GM12891 (cell line): Measurements from ENCODE around the gene MICALL2. TPM values are rescaled to one million over a fixed set of nuclear protein-coding genes. Genes with fewer than 3 reads are reported as not detected.

ENCODE experiments used
- DNase-seq: peaks from one replicate; pipeline ENCODE4 v3.0.0; 2011; ENCODE audit warnings: low spot score; ENCODE audit not compliant: insufficient read length
- FAIRE-seq: peaks from 2 replicates; lab custom pipeline; 2011; peaks lifted over from hg19 to GRCh38; lab: Jason Lieb, UNC
- PAX5 ChIP-seq: IDR thresholded peaks from 2 replicates; pipeline ENCODE4 v1.6.1; 2011; ENCODE audit warnings: low read length, moderate library complexity, mild to moderate bottlenecking; ENCODE audit not compliant: insufficient read depth, severe bottlenecking
- POLR2A ChIP-seq: IDR thresholded peaks from 2 replicates; pipeline ENCODE4 v1.6.1; 2011; ENCODE audit warnings: low read depth, low read length, control low read depth
- POLR2AphosphoS5 ChIP-seq: IDR thresholded peaks from 2 replicates; pipeline ENCODE4 v1.6.1; 2011; ENCODE audit warnings: low read depth, low read length, control low read depth
- POU2F2 ChIP-seq: IDR thresholded peaks from 2 replicates; pipeline ENCODE4 v1.6.1; 2011; ENCODE audit warnings: low read depth, mild to moderate bottlenecking, control low read depth, low read length, moderate library complexity
- SPI1 ChIP-seq: IDR thresholded peaks from 2 replicates; pipeline ENCODE4 v1.6.1; 2011; ENCODE audit warnings: low read depth, low read length, control low read depth
- TAF1 ChIP-seq: IDR thresholded peaks from 2 replicates; pipeline ENCODE4 v1.6.1; 2011; ENCODE audit warnings: low read depth, low read length, control low read depth
- polyA plus RNA-seq: library from polyadenylated mRNA; unstranded; fragments of >200 nt; gene quantifications from one replicate; pipeline ENCODE4 v1.2.1, GENCODE V29; 2012; ENCODE audit warnings: low read depth, missing spikeins, inconsistent platforms; ENCODE audit not compliant: missing spikeins

Gene MICALL2
- polyA plus RNA-seq, result 1.2 TPM

DNA sequence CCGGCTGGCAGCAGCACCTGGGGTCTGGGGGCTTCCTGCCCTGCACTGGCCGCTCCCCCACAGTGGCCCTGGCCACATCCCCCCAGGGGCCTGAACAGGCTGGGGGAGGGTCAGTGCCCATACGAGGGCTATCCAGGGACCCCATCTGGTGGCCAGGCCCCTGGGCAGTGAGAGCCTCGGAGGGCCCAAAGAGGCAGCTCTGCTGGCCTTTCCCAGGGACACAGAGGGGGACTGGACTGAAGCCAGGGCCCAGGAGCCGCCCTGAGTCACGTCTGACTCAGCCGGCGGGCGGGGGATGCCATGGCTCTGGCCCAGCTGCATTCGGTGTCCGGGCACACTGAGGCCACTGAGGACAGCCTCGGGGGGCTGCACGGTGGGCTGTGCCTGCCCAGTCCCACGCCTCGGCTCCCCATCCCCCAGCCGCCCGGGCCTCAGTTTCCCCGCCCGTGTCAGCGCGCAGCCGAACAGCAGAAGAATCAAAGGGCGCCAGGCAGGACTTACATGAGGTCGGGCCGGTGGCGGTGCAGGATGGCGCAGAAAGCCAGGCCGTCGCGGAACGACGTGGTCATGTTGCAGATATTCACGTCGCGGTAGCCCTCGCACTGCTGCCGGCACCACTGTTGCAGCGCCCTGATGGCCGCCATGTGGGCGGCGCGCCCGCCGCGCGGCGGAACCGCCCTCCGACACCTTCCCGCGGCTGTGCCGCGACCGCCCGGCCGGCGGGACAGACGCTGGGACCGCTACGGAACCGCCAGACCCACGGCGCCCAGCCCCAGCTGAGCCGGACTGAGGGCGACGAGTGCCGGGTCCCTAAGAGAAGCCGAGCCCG lies at the start of gene MICALL2:
MICALL2 (minus strand) TSS at position 788 of the 829 bp plus-strand sequence; CDS start at position 644, 144 bp downstream.
- FAIRE-seq (no peak), DNase-seq (no peak)
- TF ChIP-seq PAX5 (no peak), TAF1 (no peak), SPI1 (no peak), POLR2AphosphoS5 (no peak), POLR2A (no peak), POU2F2 (no peak)

DNA sequence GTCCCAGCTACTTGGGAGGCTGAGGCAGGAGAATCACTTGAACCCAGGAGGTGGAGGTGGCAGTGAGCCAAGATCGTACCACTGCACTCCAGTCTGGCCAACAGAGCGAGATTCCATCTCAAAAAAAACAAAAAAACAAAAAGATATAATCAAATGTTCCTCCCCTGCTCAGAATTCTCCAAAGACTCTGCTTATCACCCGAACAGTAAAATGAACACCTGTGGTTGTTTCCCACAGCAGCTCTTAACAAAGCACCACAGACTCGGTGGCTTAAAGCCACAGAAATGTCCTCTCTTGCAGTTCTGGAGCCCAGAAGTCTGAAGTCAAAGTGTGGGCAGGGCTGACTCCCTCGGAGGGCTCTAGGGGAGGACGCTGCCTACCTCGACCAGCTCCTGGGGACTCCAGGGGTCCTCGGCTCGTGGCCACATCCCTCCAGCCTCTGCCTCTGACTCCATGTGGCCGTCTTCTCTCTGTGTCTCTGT lies 49.0 kb upstream of the MICALL2 start:
- TF ChIP-seq POLR2AphosphoS5 (no peak), PAX5 (no peak), POU2F2 (no peak), TAF1 (no peak), SPI1 (no peak), POLR2A (no peak)
- no peak for FAIRE-seq
- DNase-seq, result no peak

DNA sequence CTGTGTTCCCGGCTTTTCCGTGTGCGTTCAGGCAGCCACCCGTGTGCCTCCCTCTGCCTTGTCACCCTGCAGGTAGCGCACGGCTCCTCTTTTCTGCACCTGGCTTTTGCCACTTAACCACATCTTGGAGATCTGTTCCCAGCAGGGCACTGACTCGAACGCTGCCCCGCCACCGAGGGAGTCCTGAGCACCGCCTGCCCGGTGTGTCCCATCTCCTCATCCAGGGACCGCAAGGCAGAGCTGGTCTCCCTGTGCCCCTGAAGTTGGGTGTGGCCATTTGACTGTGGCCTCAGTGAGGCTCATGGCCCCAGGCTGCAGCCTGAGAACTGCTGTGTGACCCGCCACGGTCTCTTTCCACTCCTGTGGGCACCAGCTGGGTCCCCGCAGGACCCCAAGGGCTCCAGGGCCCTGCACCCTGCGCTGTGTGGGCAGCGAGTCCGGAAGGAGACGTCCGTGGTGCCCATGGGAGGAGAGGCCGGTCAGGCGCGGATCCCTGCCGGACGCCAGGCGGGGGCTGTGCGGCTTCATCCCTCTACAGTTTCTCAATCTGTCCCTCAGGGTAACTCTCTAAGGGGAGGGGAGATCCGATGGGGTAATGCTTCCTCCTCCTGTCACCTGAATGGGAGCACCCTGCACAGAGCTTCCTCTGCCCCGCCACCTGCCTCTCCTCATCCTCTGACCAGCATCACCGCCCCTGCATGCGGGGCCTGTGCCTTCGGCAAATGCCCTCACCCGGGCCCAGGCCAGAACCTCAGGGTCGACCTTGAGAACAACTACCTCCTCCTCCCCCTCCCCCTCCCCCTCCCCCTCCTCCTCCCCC lies 46.7 kb upstream of the MICALL2 start:
- TF ChIP-seq POU2F2 (no peak), POLR2AphosphoS5 (no peak), TAF1 (no peak), POLR2A (no peak), PAX5 (no peak), SPI1 (no peak)
- FAIRE-seq, result peak; percentile 66
- no peak for DNase-seq

DNA sequence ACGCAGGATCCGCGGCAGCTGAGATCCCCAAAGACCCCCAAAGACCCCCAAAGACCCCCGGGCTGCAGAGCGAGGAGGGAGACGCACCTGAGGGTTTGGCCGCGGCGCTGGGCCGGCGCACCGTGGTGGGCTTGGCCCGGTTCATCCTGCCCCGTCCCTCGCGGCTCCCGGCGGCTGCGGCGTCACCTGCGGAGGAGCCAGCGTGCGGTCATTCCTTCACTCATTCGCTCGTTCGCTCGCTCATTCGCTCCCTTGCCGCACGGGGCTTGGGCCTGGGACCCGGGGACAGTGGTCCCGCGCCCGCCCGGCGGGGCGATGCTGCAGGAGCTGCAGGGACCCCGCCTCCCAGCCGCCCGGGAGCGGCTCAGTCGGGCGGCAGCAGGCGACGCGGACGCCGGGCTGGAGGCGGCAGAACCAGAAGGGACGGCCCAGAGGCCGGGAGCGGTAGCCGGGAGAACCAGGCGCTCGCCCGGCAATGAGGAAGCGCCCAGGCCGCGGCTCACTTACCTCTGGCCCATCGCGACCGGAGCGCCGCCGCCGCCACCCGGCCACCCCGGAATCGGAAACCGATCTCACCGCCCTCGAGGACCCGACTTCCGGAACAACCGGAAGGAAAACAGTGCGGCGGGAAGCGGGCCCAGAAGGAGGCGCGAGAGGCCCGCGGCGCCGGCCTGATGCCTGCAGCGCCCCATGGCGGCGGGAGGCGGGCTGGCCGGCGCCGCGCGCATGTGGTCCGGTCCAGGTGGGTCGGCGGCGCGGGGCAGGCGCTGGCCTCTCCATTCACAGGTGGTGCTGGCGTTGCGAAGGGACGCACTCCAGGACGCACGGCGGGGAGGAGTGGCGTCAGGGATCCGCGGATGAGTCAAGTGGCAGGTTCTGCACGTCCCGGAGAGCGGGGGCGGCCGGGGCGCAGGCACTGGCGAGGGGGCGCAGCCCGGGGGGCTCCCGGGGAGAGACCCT lies 44.8 kb upstream of the MICALL2 start, which contains the start of gene INTS1:
INTS1 (minus strand) TSS at position 574 of the 960 bp plus-strand sequence; CDS start at position 145, 429 bp downstream.
- peak; percentile 91 for FAIRE-seq
- TF ChIP-seq POLR2A, result 0 out of 2 replicates have a peak, but pooled peaks have one; percentile 50
- peak; percentile 61 for TF ChIP-seq POLR2AphosphoS5
- no peak for TF ChIP-seq POU2F2
- peak; percentile 85 for TF ChIP-seq TAF1
- peak; percentile 49 for TF ChIP-seq PAX5
- no peak for TF ChIP-seq SPI1
- DNase-seq, result peak; percentile 97

DNA sequence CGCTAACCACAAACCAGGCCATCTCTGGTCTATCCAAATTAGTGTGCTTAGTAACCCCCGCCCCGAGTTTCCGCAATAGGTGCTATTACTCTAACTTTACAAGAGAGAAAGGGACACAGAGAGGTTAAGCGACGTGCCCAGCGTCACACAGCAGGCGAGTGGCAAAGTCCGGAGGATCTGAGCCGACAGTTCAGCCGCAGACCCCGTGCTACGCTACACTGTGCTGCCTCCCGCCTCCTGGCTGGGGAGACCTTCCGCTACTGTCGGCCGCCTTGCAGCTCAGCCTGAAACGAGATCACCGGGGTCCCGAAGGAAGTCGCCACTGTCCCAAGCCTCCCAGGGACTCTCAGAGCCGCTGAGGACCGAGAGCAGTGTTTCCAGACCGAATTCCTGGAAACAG lies 44.1 kb upstream of the MICALL2 start:
- no peak for TF ChIP-seq SPI1
- no peak for DNase-seq
- FAIRE-seq, result no peak

DNA sequence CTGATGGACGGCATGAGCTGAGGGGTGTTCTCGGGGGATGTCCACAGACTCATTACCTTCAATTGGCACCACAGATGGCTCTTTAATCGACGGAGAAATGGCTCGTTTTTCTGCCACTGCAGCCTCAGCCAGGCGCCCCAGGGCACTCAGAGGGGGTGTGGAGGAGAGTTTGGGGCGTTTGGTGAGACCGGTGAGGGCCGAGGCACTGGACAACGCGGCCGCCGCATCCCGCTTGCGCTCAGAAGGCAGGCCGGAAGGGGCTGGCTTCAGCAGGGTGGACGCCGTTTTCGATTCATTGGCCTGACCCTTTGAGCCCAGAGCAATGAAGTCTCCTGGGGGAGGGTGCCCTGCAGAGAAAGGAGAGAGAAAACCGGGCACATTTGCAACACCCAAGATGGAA lies 43.6 kb upstream of the MICALL2 start:
- no peak for FAIRE-seq
- DNase-seq, result no peak
- TF ChIP-seq TAF1 (no peak), SPI1 (no peak), POU2F2 (no peak), PAX5 (no peak), POLR2A (no peak), POLR2AphosphoS5 (no peak)

DNA sequence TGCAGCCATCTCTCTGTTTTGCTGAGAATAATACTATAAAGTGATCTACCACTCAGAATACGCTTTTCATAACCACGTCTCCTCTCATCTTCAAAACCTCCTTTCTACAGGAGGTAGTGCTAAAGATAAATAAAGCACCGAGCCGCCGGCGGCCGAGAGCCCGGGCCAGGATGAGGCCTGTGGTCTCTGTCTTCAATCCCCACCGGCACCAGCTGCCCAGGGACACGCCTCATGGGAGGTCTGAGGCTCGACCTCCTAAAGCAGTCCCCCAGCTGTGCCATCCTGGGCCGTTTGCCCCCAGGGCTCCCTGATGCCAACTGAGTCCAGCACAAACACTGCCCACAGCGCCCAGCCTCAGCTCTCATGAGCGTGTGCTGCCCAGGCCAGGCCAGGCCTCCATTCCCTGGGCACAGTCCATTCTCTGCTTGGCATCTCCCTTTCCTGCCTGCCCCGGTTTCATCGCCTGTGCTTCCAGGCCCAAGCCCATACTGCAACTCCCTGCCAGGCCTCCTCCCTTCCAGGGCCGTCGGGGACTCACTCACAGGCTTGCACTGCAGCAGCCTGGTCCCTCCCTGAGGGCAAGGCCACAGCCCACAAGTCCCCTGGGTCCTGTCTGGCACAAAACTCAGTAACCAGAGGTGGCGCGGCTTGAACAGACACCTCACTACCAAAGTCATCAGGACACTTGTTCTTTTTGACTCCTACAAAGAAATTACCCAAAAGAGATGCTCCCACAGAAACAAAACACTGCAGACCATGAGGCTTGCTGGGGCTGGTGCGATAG lies 42.4 kb upstream of the MICALL2 start:
- FAIRE-seq (no peak), DNase-seq (no peak)
- no peak for TF ChIP-seq POLR2A
- no peak for TF ChIP-seq TAF1
- no peak for TF ChIP-seq POLR2AphosphoS5
- no peak for TF ChIP-seq PAX5
- no peak for TF ChIP-seq POU2F2
- TF ChIP-seq SPI1, result no peak

DNA sequence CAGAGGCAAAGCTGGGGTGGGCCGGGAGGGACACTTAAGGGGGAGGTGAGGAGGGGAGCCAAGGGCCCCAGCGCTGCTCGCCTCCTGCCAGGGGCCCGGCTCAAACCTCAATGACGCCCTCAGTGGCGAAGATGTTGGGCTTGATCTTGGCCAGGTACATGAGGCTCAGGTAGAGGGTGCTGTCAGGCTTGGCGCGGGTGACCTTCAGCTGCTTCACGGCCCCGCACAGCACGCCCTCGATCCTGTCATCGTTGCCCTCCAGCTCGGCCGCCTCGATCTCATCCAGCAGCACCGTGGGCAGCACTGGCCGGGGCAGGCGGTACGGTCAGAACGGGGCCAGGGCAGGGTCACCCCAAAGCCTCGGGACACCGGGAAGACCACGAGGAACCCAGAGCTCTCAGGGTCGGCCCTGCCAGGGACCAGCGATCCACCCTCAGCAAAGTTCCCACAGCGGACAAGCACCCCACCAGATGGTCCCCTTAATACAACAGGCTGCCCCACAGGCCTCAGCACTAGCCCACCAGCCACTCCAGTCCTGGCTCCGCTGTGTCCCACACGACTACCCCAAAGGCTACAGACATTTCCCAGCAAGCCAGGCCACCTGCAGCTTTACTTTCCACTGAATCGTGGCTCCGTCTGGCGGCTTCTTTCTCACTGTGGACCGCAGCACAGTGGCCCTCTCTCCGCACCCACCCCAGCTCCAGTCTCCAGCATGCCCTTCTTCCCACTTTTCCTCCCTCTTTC lies 41.0 kb upstream of the MICALL2 start:
- TF ChIP-seq PAX5 (no peak), SPI1 (no peak), POLR2AphosphoS5 (no peak), POLR2A (no peak), POU2F2 (no peak), TAF1 (no peak)
- FAIRE-seq (no peak), DNase-seq (no peak)
